NCI-H526 treated with DMSO at 0.1 percent for 48 hours (cell line): ENCODE measurements around the gene NCOR2.

Source experiments
- DNase-seq: peaks from one replicate; lab custom pipeline; 2025; lab: John Stamatoyannopoulos, UW

NCOR2 gene

GRCh38 chr12:124543590-124544310, 23.7 kb downstream of the NCOR2 start:
- DNase-seq: no peak

- DNase-seq: no peak
These were observed 24.3 kb downstream of the NCOR2 start for GRCh38 chr12:124543052-124543589.

- no peak for DNase-seq
These were observed 25.1 kb downstream of the NCOR2 start for GRCh38 chr12:124542021-124542949.

GRCh38 chr12:124541322-124541721, 26.1 kb downstream of the NCOR2 start:
- DNase-seq: no peak

GRCh38 chr12:124539084-124540041, 28.0 kb downstream of the NCOR2 start:
- DNase-seq: no peak

GRCh38 chr12:124538194-124539082, 29.0 kb downstream of the NCOR2 start:
- DNase-seq: no peak

- DNase-seq: no peak
These were observed 29.8 kb downstream of the NCOR2 start for GRCh38 chr12:124537525-124538193.

GRCh38 chr12:124536641-124537040, 30.8 kb downstream of the NCOR2 start:
- DNase-seq: no peak

- DNase-seq: no peak
These were observed 32.4 kb downstream of the NCOR2 start for GRCh38 chr12:124534776-124535740.

GRCh38 chr12:124533456-124533855, 34.0 kb downstream of the NCOR2 start:
- DNase-seq: no peak

- DNase-seq: no peak
These were observed 34.4 kb downstream of the NCOR2 start for GRCh38 chr12:124532967-124533366.

GRCh38 chr12:124532331-124532750, 35.1 kb downstream of the NCOR2 start:
- DNase-seq: no peak

GRCh38 chr12:124531906-124532305, 35.5 kb downstream of the NCOR2 start:
- DNase-seq: no peak

GRCh38 chr12:124531281-124531745, 36.1 kb downstream of the NCOR2 start:
- DNase-seq: peak; percentile 34

- DNase-seq: no peak
These were observed 36.7 kb downstream of the NCOR2 start for GRCh38 chr12:124530637-124531263.

- DNase-seq: no peak
These were observed 37.7 kb downstream of the NCOR2 start for GRCh38 chr12:124529565-124530276.

GRCh38 chr12:124527861-124528561, 39.4 kb downstream of the NCOR2 start:
- no peak for DNase-seq
